GM21825 (cell line): ENCODE results near the gene ZNF879.

Source experiments
- ATAC-seq: cut with Tn5 transposase; IDR thresholded peaks from one replicate; pipeline ENCODE4 v1.9.1; 2021; ENCODE audit warnings: mild to moderate bottlenecking, moderate library complexity; ENCODE audit not compliant: unreplicated experiment

ZNF879 gene

GRCh38 chr5:179023528-179024189, at the start of gene ZNF879:
Gene ZNF879 (plus strand): TSS chr5:179023804. CDS start chr5:179025005, 1,201 bp downstream.
- peak; percentile 90 for ATAC-seq

DNA sequence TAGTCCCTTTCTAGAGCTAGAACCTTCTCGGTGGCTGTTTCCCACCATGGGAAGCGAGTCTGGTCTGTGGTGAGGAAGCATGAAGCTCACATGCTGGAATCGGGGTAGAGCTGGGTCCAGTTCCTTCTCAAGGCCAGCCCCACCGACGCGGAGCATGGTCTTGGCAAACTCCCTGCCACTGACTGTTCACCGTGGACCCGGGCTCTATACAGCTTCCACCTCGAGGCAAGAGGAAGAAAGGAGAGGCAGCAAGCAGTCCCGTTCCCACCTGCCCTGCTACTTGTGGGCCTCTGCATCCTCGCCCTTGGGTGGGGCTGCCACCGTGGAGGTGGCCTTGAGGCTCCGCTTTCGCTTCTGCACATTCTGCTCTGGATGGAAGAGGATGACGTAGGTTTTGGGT, 42.2 kb upstream of the ZNF879 start:
- ATAC-seq = no peak

GRCh38 chr5:178982941-178983340, 40.7 kb upstream of the ZNF879 start:
- no peak for ATAC-seq

DNA sequence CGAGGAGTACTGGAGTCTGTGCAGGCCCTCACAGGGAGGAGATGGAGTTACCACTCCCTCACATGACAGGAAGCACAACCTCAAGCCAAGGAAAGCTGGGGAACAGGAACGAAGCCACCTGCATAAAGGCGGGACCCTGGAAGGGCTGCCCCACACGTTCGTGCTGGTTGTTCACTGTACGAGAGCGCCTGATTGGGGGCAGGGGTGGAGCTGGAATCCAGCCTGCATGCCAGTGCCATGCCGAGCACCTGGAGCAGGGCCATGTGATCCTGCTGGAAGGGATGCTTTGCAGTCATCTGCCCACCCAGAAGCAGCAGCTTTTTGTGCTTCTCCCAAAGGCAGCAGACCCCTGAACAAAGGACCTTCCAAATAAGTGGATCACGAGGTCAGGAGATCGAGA, 39.9 kb upstream of the ZNF879 start:
- no peak for ATAC-seq

- no peak for ATAC-seq
Measured at GRCh38 chr5:178984145-178985072, 39.2 kb upstream of the ZNF879 start.

DNA sequence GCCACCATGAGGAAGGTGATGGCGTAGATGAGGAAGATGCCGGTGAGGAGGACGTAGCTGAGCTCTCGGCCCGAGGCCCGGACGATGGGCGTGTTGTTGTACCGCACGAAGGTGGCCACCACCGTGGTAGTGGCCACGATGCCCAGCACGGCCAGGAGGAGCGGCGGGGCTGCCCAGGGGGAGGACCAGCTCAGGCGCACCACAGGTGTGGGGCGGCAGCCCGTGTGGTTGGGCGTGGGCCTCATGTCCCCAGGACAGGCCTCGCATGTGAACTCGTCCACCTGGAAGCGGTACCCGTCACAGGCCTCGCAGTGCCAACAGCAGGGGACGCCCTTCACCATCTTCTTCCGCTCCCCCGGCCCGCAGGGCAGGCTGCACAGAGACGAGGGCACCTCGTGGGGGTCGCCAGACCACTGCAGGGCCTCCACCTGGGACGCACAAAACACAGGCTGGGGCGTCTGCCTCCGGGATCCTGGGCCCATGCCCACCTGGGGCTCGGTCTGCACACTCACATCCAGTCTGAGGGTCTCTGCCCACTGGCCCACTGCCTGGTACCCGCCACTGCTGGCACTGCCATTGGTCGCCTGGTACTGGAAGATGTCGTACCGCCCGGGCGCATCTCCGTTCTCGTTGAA, 37.2 kb upstream of the ZNF879 start:
- no peak for ATAC-seq

GRCh38 chr5:178988436-178989220, 35.0 kb upstream of the ZNF879 start:
- no peak for ATAC-seq

- no peak for ATAC-seq
Measured at GRCh38 chr5:178989311-178989710, 34.3 kb upstream of the ZNF879 start.

DNA sequence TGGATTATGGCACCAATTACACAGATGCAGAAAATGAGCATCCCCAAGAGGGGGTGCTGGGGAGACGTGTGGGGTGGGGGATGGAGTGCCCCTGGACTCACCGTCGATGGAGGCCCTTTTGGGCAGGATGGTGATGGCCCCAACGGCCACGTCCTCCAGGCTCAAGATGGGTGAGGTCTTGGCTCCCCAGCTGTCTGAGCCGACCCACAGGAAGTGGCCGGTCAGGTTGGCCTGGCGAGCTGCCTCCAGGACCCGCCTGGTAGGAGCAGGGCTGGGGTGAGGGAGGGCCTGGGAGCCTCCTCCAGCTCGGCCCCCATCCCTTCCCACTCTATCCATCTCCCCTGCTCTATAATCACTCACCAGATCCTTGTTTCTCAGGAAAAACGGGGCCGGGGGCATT, 33.1 kb upstream of the ZNF879 start:
- no peak for ATAC-seq

- ATAC-seq = no peak
Measured at GRCh38 chr5:178991190-178992145, 32.1 kb upstream of the ZNF879 start.

DNA sequence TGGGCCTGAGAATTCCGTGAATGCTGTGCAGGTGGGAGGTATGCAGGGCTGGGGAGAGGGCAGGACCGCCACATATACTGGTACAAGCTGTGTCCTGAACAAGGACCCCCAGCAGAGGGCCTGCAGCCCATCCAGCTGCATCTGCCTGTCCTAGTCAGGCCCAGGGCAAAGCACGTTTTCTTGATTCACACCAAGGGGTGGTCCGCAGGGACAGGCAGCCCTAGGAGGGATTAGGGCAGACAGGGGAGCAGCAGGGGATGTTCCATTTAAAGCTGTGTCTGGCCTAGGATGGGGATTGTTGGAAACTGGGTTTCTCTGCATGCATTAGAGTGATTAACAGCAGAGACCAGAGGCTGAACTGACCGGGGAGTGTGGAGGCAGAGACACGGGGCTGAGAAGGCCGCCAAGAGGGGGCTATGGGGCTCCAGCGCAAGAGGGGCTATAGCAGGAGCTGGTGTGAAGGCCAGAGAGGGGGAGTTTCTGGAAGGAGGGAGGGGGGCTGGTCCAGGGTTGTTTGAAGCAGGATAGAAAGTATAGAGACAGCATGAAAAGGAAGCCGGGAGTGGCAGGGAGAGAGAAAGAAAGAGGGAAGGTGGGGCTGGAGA, 31.2 kb upstream of the ZNF879 start:
- no peak for ATAC-seq

GRCh38 chr5:178993236-178993765, 30.3 kb upstream of the ZNF879 start:
- no peak for ATAC-seq

GRCh38 chr5:178993955-178994579, 29.5 kb upstream of the ZNF879 start:
- ATAC-seq = no peak

- no peak for ATAC-seq
Measured at GRCh38 chr5:178994580-178995340, 28.8 kb upstream of the ZNF879 start, which contains the start of gene GRM6. Gene GRM6 (minus strand): TSS chr5:178995320. CDS start chr5:178994944, 376 bp downstream.

- ATAC-seq = no peak
Measured at GRCh38 chr5:178995341-178995690, 28.3 kb upstream of the ZNF879 start.

DNA sequence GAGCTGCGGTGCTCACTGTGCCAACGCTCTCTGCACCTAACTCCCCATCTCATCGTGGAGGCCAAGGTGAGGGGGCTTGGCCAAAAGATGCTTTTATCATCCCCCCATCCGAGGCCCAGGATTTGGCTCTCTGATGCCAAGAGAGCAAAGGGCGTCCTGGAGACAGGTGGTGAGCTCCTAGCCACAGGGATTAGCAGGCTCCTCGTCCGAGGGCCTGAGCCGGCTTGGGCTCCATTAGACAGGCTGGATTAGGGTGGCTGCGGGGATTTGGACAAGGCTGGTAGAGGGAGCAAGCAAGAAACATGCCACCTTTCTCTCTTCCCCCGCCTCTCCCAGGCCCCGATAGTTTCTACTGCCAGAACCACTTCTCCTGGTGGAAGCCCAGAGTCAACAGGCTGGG, 27.4 kb upstream of the ZNF879 start:
- no peak for ATAC-seq

- ATAC-seq = no peak
Measured at GRCh38 chr5:178997191-178997590, 26.4 kb upstream of the ZNF879 start.

- ATAC-seq = no peak
Measured at GRCh38 chr5:178998441-178998840, 25.2 kb upstream of the ZNF879 start.
